ENCODE results near the gene TMEM88. TPM values are rescaled to one million over a fixed set of nuclear protein-coding genes. Genes with fewer than 3 reads are reported as not detected.

The TMEM88 gene
- total and polyA plus RNA-seq, 2 of the 8 experiments (the other 6 are each of a cell fraction or from before 2014, with no cell fraction given) = 0.69 to 8.8 TPM

- Histone ChIP-seq H2BK15ac (ENCODE audit: low read length) (no peak overlapping the region), H3K4me3 (ENCODE audit: extremely low read depth in 1 of 4, insufficient read depth in 2 of 4, low read depth in 3 of 4, low read length in 4 of 4) (no peak overlapping the region), H4K8ac (ENCODE audit: extremely low read depth, insufficient read depth, low read length) (no peak overlapping the region), H3K14ac (ENCODE audit: insufficient read length) (no peak overlapping the region), H3K18ac (ENCODE audit: extremely low read depth, low read length) (no peak overlapping the region), H3K27ac (ENCODE audit: low read depth, low read length) (no peak overlapping the region), H3K79me2 (ENCODE audit: control insufficient read depth in 1 of 2, insufficient read depth in 2 of 2, low read length in 2 of 2) (no peaks in the 10 kb centered on the region), H3K23ac (ENCODE audit: insufficient read length) (no peak overlapping the region), H3K4me1 (replicated peaks in 1 of 4; ENCODE audit: control insufficient read depth in 3 of 4, insufficient read depth in 4 of 4, low read length in 3 of 4) (no peaks in the 10 kb centered on the region; a peak in 1 of 7 replicates), H2BK5ac (ENCODE audit: low read depth, low read length) (no peak overlapping the region), H2BK20ac (ENCODE audit: low read length) (no peak overlapping the region), H3K27me3 (replicated peaks in 1 of 4; ENCODE audit: control insufficient read depth in 3 of 4, extremely low read depth in 1 of 4, insufficient read depth in 3 of 4, low read length in 3 of 4) (no peaks in the 10 kb centered on the region; a peak in 2 of 7 replicates), H2AFZ (ENCODE audit: low read length) (no peak overlapping the region), H2BK12ac (ENCODE audit: low read depth, low read length) (no peak overlapping the region), H3K56ac (replicated peaks; ENCODE audit: insufficient read length, low read depth, low read length) (no peak overlapping the region), H3K9me3 (ENCODE audit: insufficient read depth in 2 of 2, low read depth in 1 of 2, low read length in 1 of 2) (no peaks in the 10 kb centered on the region), H3K9ac (replicated peaks in 1 of 4; ENCODE audit: extremely low read depth in 1 of 4, low read depth in 3 of 4, low read length in 3 of 4) (no peak overlapping the region), H3K23me2 (ENCODE audit: low read depth, low read length) (no peaks in the 10 kb centered on the region), H4K5ac (ENCODE audit: insufficient read length, low read depth, low read length) (no peak overlapping the region), H2AK5ac (ENCODE audit: low read depth, low read length) (no peak overlapping the region), H4K91ac (replicated peaks; ENCODE audit: insufficient read length, low read length) (no peak overlapping the region), H4K20me1 (replicated peaks in 1 of 2; ENCODE audit: control insufficient read depth in 1 of 2, insufficient read depth in 2 of 2, low read length in 2 of 2) (no peaks in the 10 kb centered on the region), H3K79me1 (ENCODE audit: low read depth, low read length) (no peaks in the 10 kb centered on the region), H3K4ac (replicated peaks; ENCODE audit: insufficient read length, low read depth, low read length) (no peak overlapping the region), H2BK120ac (replicated peaks; ENCODE audit: low read depth, low read length) (no peak overlapping the region), H3K36me3 (ENCODE audit: control insufficient read depth in 2 of 4, insufficient read depth in 4 of 4, low read length in 3 of 4) (no peaks in the 10 kb centered on the region), H3K4me2 (ENCODE audit: insufficient read depth in 1 of 2, low read depth in 2 of 2, low read length in 2 of 2) (no peak overlapping the region)
- WGBS, 2 experiments (ENCODE audit: extremely low coverage in 1 of 2, insufficient coverage in 1 of 2, insufficient read length in 1 of 2, insufficient replicate concordance in 2 of 2, low coverage in 1 of 2, low lambda C conversion rate in 2 of 2, missing lambda C conversion rate in 1 of 2) = 87% methylated on average over 10 of the region's 10 CpGs; no CpG with 5 or more reads in 1 of the 2 experiments
- ChIA-PET POLR2A (ENCODE audit: partially characterized antibody) (no interaction called here), CTCF (ENCODE audit: partially characterized antibody) (interaction anchor here (0.9 to 8.9 kb wide), 7 partner anchors 13 to 223 kb away, joined by 3 to 71 read pairs (median 4); no protein-coding TSS in a partner anchor)
- DNase-seq (ENCODE audit: low read depth in 1 of 2, low spot score in 2 of 2) (no peak), FAIRE-seq (no peak)
- TF ChIP-seq SP1 (IDR thresholded peaks at IDR 0.05; ENCODE audit: low read depth, low read length) = no peak
- TF ChIP-seq SP4 (IDR thresholded peaks at IDR 0.05; ENCODE audit: low read length) = no peak
- no peak for TF ChIP-seq E2F6 (IDR thresholded peaks at IDR 0.05)
- TF ChIP-seq GTF2F1 (IDR thresholded peaks at IDR 0.05; ENCODE audit: borderline replicate concordance, low read depth, low read length) = no peak
- no peak for TF ChIP-seq RXRA (IDR thresholded peaks at IDR 0.05; ENCODE audit: insufficient read depth, low read depth, low read length)
- no peak for TF ChIP-seq RFX5 (IDR thresholded peaks at IDR 0.05; ENCODE audit: borderline replicate concordance, low read depth, low read length)
- TF ChIP-seq CEBPB (IDR thresholded peaks at IDR 0.05; ENCODE audit: low read depth, low read length) = no peak
- TF ChIP-seq JUND (IDR thresholded peaks at IDR 0.05; ENCODE audit: low read length) = no peak
- TF ChIP-seq CBX8 (IDR thresholded peaks at IDR 0.05; ENCODE audit: borderline replicate concordance, low read depth, low read length) = no peak
- TF ChIP-seq EP300 (IDR thresholded peaks at IDR 0.05; ENCODE audit: borderline replicate concordance in 1 of 2, low read depth in 2 of 2, low read length in 2 of 2) = no peak
- no peak for TF ChIP-seq HDAC6 (IDR thresholded peaks at IDR 0.05; ENCODE audit: low read depth, low read length)
- no peak for TF ChIP-seq TAF1 (IDR thresholded peaks at IDR 0.05; ENCODE audit: low read depth, low read length)
- TF ChIP-seq NRF1 (IDR thresholded peaks at IDR 0.05; ENCODE audit: low read depth, low read length) = no peak
- TF ChIP-seq CHD2 (IDR thresholded peaks at IDR 0.05; ENCODE audit: low read length) = no peak
- TF ChIP-seq BCL11A (IDR thresholded peaks at IDR 0.05; ENCODE audit: low read depth in 2 of 2, low read length in 2 of 2) = no peak
Observed at GRCh38 chr17:7818026-7818425, 36.8 kb upstream of the TMEM88 start.
